CD4-positive, alpha-beta T cell (primary cell): Measurements from ENCODE around the gene TESK2. TPM values are rescaled to one million over a fixed set of nuclear protein-coding genes. Genes with fewer than 3 reads are reported as not detected.
A peak's percentile ranks its signal among the peaks of the same experiment; 100 is the strongest.
"Not testable (repeated sequence)": the region's sequence is repeated elsewhere in the genome, so short reads cannot be mapped to it uniquely, and the experiment has no call there.

Source experiments
- ATAC-seq: fragments of 200-7000 bp; cut with Tn5 transposase; one replicate; pipeline ENCODE4 v1.10.0; 2022; ENCODE audit warnings: mild to moderate bottlenecking; ENCODE audit not compliant: poor library complexity
- CTCF ChIA-PET: fragments of 350-600 bp; sonication (Branson Sonifier 250); formaldehyde crosslinking; loops from one replicate; lab custom pipeline; 2021; ENCODE audit warnings: antibody characterized with exemption, inconsistent platforms; lab: Charles Lee
- POLR2A ChIA-PET: fragments of 350-600 bp; sonication (Branson Sonifier 250); formaldehyde crosslinking; loops from one replicate; lab custom pipeline; 2021; ENCODE audit warnings: antibody characterized with exemption, inconsistent platforms; lab: Charles Lee
- DNase-seq, 14 experiments: peaks; one replicate each; pipeline ENCODE4 v3.0.0-alpha.2; 2013 to 2020; ENCODE audit warnings: mixed read lengths in 2 of 14
- H3K27ac ChIP-seq, 2 donors: one replicate each; pipeline versions ENCODE4 v1.5.1 to v1.7.0; 2013; ENCODE audit warnings: low read length in 2 of 2, low read depth in 1 of 2, mild to moderate bottlenecking in 1 of 2
- H3K27me3 ChIP-seq, 2 experiments: 1 replicate in 1 of 2; 2 replicates in 1 of 2; pipeline versions ENCODE4 v1.6.1 to v1.7.0; 2013; ENCODE audit warnings: low read length in 2 of 2, control low read depth in 1 of 2, mild to moderate bottlenecking in 1 of 2, moderate library complexity in 1 of 2; ENCODE audit not compliant: insufficient read depth in 2 of 2, control insufficient read depth in 1 of 2
- H3K36me3 ChIP-seq: one replicate; pipeline ENCODE4 v1.6.1; 2013; ENCODE audit warnings: low read length, control low read depth; ENCODE audit not compliant: insufficient read depth
- H3K4me1 ChIP-seq: one replicate; pipeline ENCODE4 v1.6.1; 2013; ENCODE audit warnings: low read length, control low read depth; ENCODE audit not compliant: insufficient read depth
- H3K4me3 ChIP-seq: one replicate; pipeline ENCODE4 v1.5.1; 2013; ENCODE audit warnings: mild to moderate bottlenecking, low read length, moderate library complexity
- H3K9me3 ChIP-seq, 2 experiments: 1 replicate in 1 of 2; 2 replicates in 1 of 2; pipeline versions ENCODE4 v1.6.1 to v1.7.0; 2013; ENCODE audit warnings: low read length in 2 of 2, mild to moderate bottlenecking in 2 of 2, control low read depth in 1 of 2, moderate library complexity in 1 of 2; ENCODE audit not compliant: control insufficient read depth in 1 of 2, insufficient read depth in 1 of 2
- H3K27ac Mint-ChIP-seq: one replicate; pipeline ENCODE4 v1.8.0; 2020; ENCODE audit warnings: mixed read lengths
- H3K27me3 Mint-ChIP-seq: one replicate; pipeline ENCODE4 v1.8.0; 2021; ENCODE audit warnings: mixed read lengths
- H3K36me3 Mint-ChIP-seq: one replicate; pipeline ENCODE4 v1.8.0; 2021; ENCODE audit warnings: low read depth, mixed read lengths
- H3K4me1 Mint-ChIP-seq: one replicate; pipeline ENCODE4 v1.8.0; 2021; ENCODE audit warnings: low read depth, mixed read lengths
- H3K4me3 Mint-ChIP-seq: one replicate; pipeline ENCODE4 v1.8.0; 2020; ENCODE audit warnings: mild to moderate bottlenecking, mixed read lengths
- H3K9me3 Mint-ChIP-seq: one replicate; pipeline ENCODE4 v1.8.0; 2020; ENCODE audit warnings: mixed read lengths
- intact Hi-C, 2 experiments: fragments of 100-400 bp; cut with DNase I in 1 of 2; cut with micrococcal nuclease in 1 of 2; formaldehyde crosslinking; loops; one replicate each; pipeline versions ENCODE4 v1.15.1 to v1.9.0; 2023 to 2025; cut with DNase I, micrococcal nuclease
- total RNA-seq, 174 experiments: library from RNA in 2 of 174; stranded (reverse) in 2 of 174; gene quantifications; one replicate each; pipeline ENCODE4 v1.2.3 and lab custom pipeline; 2021 to 2026
- TF ChIP-seq, protein P1 (sequence below): fragments of 200-600 bp; IDR thresholded peaks from one replicate; pipeline ENCODE4 v1.8.0; 2022; ENCODE audit warnings: antibody characterized with exemption, mild to moderate bottlenecking

TESK2 gene
- total RNA-seq, 2 experiments from 2014 or later: 2.8 to 3.4 TPM

DNA sequence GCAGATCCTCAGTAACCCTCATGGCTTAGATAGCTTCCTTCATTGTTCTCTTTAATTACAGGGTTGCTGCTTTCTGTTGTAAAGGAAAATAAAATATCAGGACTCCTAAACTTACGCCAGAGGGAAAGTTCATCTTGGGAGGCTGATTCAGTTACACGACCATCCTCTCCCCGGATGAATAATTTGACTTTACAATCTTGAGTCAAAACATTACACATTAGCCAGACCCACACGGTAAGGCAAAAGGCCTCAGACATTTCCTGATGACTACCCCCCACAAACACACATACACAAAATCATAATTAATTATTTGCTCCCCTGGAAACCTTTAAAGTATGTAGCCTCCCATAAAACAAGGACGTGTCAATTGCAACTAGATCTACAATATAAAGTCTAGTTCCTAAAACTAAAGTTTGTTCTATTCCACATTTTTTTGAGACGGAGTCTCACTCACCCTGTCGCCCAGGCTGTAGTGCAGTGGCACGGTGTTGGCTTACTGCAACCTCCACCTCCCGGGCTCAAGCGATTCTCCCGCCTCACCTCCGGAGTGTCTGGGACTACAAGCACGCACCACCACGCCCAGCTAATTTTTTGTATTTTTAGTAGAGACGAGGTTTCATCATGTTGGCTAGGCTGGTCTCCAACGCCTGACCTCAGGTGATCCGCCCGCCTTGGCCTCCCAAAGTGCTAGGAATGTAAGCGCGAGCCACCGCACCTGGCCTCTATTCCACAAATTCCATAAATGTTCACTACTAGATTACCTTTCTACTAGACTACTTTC is 31.6 kb upstream of the TESK2 start:
- intact Hi-C loops: loop anchor here (1.0 to 10.0 kb wide), 2 partner anchors 28 to 162 kb away; partner anchors contain the start of genes AKR1A1 (in 1 of the 2), GPBP1L1 (in 1 of the 2) and TMEM69 (in 1 of the 2)
- peak overlapping the region; percentile 97 for H3K4me3 Mint-ChIP-seq
- TF ChIP-seq, protein P1, sequence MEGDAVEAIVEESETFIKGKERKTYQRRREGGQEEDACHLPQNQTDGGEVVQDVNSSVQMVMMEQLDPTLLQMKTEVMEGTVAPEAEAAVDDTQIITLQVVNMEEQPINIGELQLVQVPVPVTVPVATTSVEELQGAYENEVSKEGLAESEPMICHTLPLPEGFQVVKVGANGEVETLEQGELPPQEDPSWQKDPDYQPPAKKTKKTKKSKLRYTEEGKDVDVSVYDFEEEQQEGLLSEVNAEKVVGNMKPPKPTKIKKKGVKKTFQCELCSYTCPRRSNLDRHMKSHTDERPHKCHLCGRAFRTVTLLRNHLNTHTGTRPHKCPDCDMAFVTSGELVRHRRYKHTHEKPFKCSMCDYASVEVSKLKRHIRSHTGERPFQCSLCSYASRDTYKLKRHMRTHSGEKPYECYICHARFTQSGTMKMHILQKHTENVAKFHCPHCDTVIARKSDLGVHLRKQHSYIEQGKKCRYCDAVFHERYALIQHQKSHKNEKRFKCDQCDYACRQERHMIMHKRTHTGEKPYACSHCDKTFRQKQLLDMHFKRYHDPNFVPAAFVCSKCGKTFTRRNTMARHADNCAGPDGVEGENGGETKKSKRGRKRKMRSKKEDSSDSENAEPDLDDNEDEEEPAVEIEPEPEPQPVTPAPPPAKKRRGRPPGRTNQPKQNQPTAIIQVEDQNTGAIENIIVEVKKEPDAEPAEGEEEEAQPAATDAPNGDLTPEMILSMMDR: no peak
- Histone ChIP-seq H3K36me3 (peaks cover 7% of the 10 kb centered on the region), H3K4me1 (peaks cover 36% of the 10 kb centered on the region), H3K4me3 (peak overlapping the region; percentile 90), H3K27me3 (no peaks in the 10 kb centered on the region), H3K27ac (peak overlapping the region; percentile 61 to 65), H3K9me3 (no peaks in the 10 kb centered on the region)
- ATAC-seq: no peak
- H3K36me3 Mint-ChIP-seq: peaks cover 24% of the 10 kb centered on the region
- no peak for DNase-seq
- ChIA-PET POLR2A (interaction anchor here (0.6 to 2.6 kb wide), 24 partner anchors 11 to 801 kb away, joined by 3 to 59 read pairs (median 8); partner anchors contain the start of genes AKR1A1, BTBD19, CCDC163 and GPBP1L1), CTCF (interaction anchor here (1.0 to 2.6 kb wide), 5 partner anchors 10 to 49 kb away, joined by 4 to 16 read pairs (median 5); partner anchors contain the start of gene AKR1A1)
- peaks cover 30% of the 10 kb centered on the region for H3K4me1 Mint-ChIP-seq
- no peaks in the 10 kb centered on the region for H3K27me3 Mint-ChIP-seq
- H3K9me3 Mint-ChIP-seq: no peaks in the 10 kb centered on the region
- peak overlapping the region; percentile 86 for H3K27ac Mint-ChIP-seq

DNA sequence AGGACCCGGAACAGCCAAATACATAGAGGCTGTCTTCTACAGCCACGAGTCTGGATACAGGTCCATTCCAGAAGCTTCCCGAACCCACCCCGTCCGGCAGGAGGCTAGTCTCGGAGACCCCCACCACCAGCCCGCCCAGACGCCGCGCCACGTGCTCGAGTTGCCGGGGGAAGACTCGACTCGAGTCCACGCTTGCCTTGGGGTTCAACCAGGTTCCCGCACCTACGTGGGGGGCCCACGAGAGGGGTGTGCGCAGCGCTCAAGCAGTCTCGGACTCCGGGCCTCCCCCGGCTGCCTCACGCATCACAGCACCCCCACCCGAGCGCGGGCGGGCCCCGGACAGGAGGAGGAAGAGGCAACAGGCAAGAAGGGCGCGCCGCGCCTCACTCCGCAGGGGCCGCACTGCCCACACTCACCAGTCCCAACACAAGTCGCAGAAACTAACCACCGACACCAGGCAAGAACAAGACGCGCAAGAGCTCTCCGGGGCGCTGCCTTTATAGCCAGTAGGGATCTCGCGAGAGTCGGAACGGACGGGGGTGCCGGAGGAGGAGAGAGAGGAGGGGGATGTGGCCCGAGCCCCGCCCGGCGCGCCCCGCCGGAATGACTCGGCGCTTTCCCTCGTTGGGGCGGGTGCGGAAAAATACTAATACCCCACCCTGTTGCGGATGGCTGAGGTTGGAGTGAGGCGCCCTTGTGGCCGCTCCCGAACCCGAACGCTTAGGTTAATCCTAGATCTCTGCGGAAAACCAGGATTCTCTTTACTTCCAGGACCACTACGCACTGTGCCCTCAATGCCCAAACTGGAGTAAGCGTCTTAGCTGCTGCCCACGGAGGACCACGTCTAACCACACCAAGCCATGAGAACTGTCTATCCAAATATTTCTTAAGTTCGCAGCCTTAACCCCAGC is 30.7 kb upstream of the TESK2 start, which contains the start of gene PRDX1:
Gene PRDX1, minus strand, starts transcription at position 472 of the 911 bp plus-strand sequence. CDS start 2,841 bp downstream, outside the sequence.
- intact Hi-C loops: loop anchor here (1.0 to 10.0 kb wide), 7 partner anchors 18 to 166 kb away; partner anchors contain the start of genes AKR1A1 (in 2 of the 2), GPBP1L1 (in 1 of the 2), NASP (in 1 of the 2) and TMEM69 (in 1 of the 2)
- H3K9me3 ChIP-seq: no peaks in the 10 kb centered on the region
- H3K27me3 ChIP-seq: no peaks in the 10 kb centered on the region
- H3K27ac Mint-ChIP-seq: peak within 1 kb of the TSS; percentile 86
- H3K4me1 ChIP-seq: peaks cover 36% of the 10 kb centered on the region
- TF ChIP-seq, protein P1: no peak
- no peaks in the 10 kb centered on the region for H3K9me3 Mint-ChIP-seq
- H3K4me3 ChIP-seq: peak within 1 kb of the TSS; percentile 90
- H3K36me3 ChIP-seq: peaks cover 14% of the 10 kb centered on the region
- ATAC-seq (peak; percentile 90), DNase-seq (peak; percentile 93 to 97 (median 96))
- ChIA-PET CTCF (interaction anchor here (1.0 to 2.6 kb wide), 6 partner anchors 9 to 62 kb away, joined by 3 to 16 read pairs (median 5); partner anchors contain the start of genes AKR1A1 and NASP), POLR2A (interaction anchor here (0.6 to 2.6 kb wide), 25 partner anchors 10 to 800 kb away, joined by 3 to 59 read pairs (median 8); partner anchors contain the start of genes AKR1A1, BTBD19, CCDC163 and GPBP1L1)
- H3K4me1 Mint-ChIP-seq: peaks cover 30% of the 10 kb centered on the region
- H3K36me3 Mint-ChIP-seq: peaks cover 32% of the 10 kb centered on the region
- H3K27ac ChIP-seq: peak within 1 kb of the TSS; percentile 61 to 65
- no peaks in the 10 kb centered on the region for H3K27me3 Mint-ChIP-seq
- H3K4me3 Mint-ChIP-seq: peak within 1 kb of the TSS; percentile 97

DNA sequence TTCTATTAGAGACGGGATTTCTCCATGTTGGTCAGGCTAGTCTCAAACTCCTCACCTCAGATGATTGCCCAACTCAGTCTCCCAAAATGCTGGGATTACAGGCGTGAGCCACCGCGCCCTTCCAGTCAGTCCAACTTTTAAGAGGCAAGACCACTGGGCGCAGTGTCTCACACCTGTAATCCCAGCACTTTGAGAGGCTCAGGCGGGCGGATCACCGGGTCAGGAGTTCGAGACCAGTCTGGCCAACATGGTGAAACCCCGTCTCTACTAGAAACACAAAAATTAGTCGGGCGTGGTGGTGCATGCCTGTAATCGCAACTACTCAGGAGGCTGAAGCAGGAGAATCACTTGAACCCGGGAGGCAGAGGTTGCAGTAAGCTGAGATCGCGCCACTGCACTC is 28.8 kb upstream of the TESK2 start:
- not testable (repeated sequence) for DNase-seq, ATAC-seq, H3K9me3 ChIP-seq, H3K4me3 ChIP-seq, H3K27me3 Mint-ChIP-seq, H3K27me3 ChIP-seq, H3K9me3 Mint-ChIP-seq, H3K27ac ChIP-seq
- CTCF ChIA-PET: interaction anchor here (1.0 kb wide), 1 partner anchor 11 kb away, joined by 4 read pairs; no protein-coding TSS in a partner anchor
- intact Hi-C loops: loop anchor here (2.0 to 10.0 kb wide), 5 partner anchors 31 to 365 kb away; partner anchors contain the start of genes AKR1A1 (in 1 of the 2), GPBP1L1 (in 1 of the 2), NASP (in 1 of the 2) and TMEM69 (in 1 of the 2)
- Histone ChIP-seq H3K36me3 (peaks cover 32% of the 10 kb centered on the region), H3K4me1 (peaks cover 36% of the 10 kb centered on the region)
- POLR2A ChIA-PET: interaction anchor here (0.6 to 2.7 kb wide), 2 partner anchors 31 to 133 kb away, joined by 3 to 10 read pairs; partner anchors contain the start of gene AKR1A1
- Mint-ChIP-seq H3K4me1 (peaks cover 38% of the 10 kb centered on the region), H3K4me3 (peak overlapping the region; percentile 91), H3K36me3 (peaks cover 51% of the 10 kb centered on the region), H3K27ac (peak overlapping the region; percentile 66)
